ENCODE results near the gene FLNA.

DNA sequence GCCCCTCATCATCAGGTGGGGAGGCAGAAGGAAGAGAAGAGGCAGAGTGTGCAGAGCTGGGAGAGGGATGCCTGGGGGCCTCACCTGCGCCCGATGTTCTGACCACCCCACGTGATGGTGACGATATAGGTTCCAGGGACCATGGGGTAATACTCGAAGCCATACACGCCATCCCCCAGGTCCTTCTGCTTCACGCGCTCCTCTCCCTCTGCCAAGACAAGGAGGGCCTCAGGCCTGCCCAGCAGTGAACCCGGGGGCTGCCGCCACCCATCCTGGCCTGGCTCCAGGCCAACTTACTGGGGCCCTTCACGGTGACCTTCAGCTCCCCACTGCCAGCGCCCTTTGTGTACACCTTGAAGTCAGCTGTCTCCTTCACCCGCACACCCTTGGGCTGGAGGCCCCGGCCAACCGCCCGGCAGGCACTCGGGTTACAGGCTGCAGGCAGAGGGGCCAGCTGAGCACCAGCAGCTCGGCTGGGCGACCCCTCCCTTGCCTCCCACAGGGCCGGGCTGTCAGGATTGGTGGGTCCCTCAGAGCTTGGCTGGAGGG, 9.3 kb downstream of the FLNA start:
- TF ChIP-seq ZNF70 (CRISPR knock-in tag; IDR thresholded peaks at IDR 0.05) (no peak), TSHZ2 (CRISPR knock-in tag; IDR thresholded peaks at IDR 0.05) (no peak), RARB (CRISPR knock-in tag; IDR thresholded peaks at IDR 0.05) (no peak)
